Ishikawa (cell line): Measurements from ENCODE around the gene SLC25A26.

Experiments used
- CEBPB ChIP-seq: IDR thresholded peaks from 2 replicates; pipeline ENCODE4 v1.6.1; 2012
- CREB1 ChIP-seq: IDR thresholded peaks from 2 replicates; pipeline ENCODE4 v1.6.1; 2012; ENCODE audit warnings: low read depth
- EGR1 ChIP-seq: IDR thresholded peaks from 2 replicates; pipeline ENCODE4 v1.6.1; 2012
- EP300 ChIP-seq: IDR thresholded peaks from 2 replicates; pipeline ENCODE4 v1.6.1; 2012; ENCODE audit warnings: borderline replicate concordance
- FOXM1 ChIP-seq: IDR thresholded peaks from 2 replicates; pipeline ENCODE4 v1.6.1; 2012; ENCODE audit warnings: low read depth, borderline replicate concordance
- MAX ChIP-seq: IDR thresholded peaks from 2 replicates; pipeline ENCODE4 v1.6.1; 2012
- NFIC ChIP-seq: IDR thresholded peaks from 2 replicates; pipeline ENCODE4 v1.6.1; 2012
- RAD21 ChIP-seq: IDR thresholded peaks from 2 replicates; pipeline ENCODE4 v1.6.1; 2012; ENCODE audit warnings: low read depth
- REST ChIP-seq: IDR thresholded peaks from 2 replicates; pipeline ENCODE4 v1.6.1; 2012; ENCODE audit warnings: low read depth, mild to moderate bottlenecking
- TAF1 ChIP-seq: IDR thresholded peaks from 2 replicates; pipeline ENCODE4 v1.6.1; 2012; ENCODE audit warnings: low read depth, mild to moderate bottlenecking
- TCF12 ChIP-seq: IDR thresholded peaks from 2 replicates; pipeline ENCODE4 v1.6.1; 2012; ENCODE audit warnings: low read depth
- TEAD4 ChIP-seq: IDR thresholded peaks from 2 replicates; pipeline ENCODE4 v1.6.1; 2012
- USF1 ChIP-seq: IDR thresholded peaks from 2 replicates; pipeline ENCODE4 v1.6.1; 2012
- YY1 ChIP-seq: IDR thresholded peaks from 2 replicates; pipeline ENCODE4 v1.6.1; 2012; ENCODE audit warnings: low read depth
- ZBTB7A ChIP-seq: IDR thresholded peaks from 2 replicates; pipeline ENCODE4 v1.6.1; 2012; ENCODE audit warnings: low read depth

Gene SLC25A26

GRCh38 chr3:66239513-66240123, 18.8 kb downstream of the SLC25A26 start:
- no peak for TF ChIP-seq MAX
- TF ChIP-seq NFIC, result no peak
- TF ChIP-seq FOXM1, result no peak
- no peak for TF ChIP-seq YY1
- TF ChIP-seq EGR1, result no peak
- TF ChIP-seq RAD21, result no peak
- TF ChIP-seq USF1, result no peak
- TF ChIP-seq TAF1, result no peak
- no peak for TF ChIP-seq ZBTB7A
- TF ChIP-seq TEAD4, result no peak

GRCh38 chr3:66241466-66241865, 20.7 kb downstream of the SLC25A26 start:
- TF ChIP-seq USF1, result no peak
- no peak for TF ChIP-seq MAX
- TF ChIP-seq YY1, result no peak
- TF ChIP-seq EGR1, result no peak
- TF ChIP-seq TEAD4, result no peak
- no peak for TF ChIP-seq CEBPB
- no peak for TF ChIP-seq EP300
- no peak for TF ChIP-seq ZBTB7A
- no peak for TF ChIP-seq RAD21
- no peak for TF ChIP-seq REST
- no peak for TF ChIP-seq TCF12
- TF ChIP-seq FOXM1, result no peak
- no peak for TF ChIP-seq TAF1
- TF ChIP-seq CREB1, result no peak
- TF ChIP-seq NFIC, result no peak

- TF ChIP-seq CREB1 (no peak), EGR1 (no peak), TAF1 (no peak), YY1 (no peak), USF1 (no peak)
Observed at GRCh38 chr3:66242788-66243464, 22.1 kb downstream of the SLC25A26 start.

GRCh38 chr3:66248641-66249040, 27.8 kb downstream of the SLC25A26 start:
- TF ChIP-seq EP300 (no peak), MAX (no peak), REST (no peak), TAF1 (no peak), USF1 (no peak), CREB1 (no peak)
